SK-N-SH treated with all-trans-retinoic acid at 6 μM for 48 hours (cell line): ENCODE data around the gene SLC7A1.
A peak's percentile ranks its signal among the peaks of the same experiment; 100 is the strongest.

ENCODE experiments used
- ATAC-seq: fragments of 200-7000 bp; cut with Tn5 transposase; 3 replicates; pipeline ENCODE4 v1.9.1; 2020; ENCODE audit warnings: mild to moderate bottlenecking, moderate library complexity
- ARNTL ChIP-seq: fragments of 450-650 bp; formaldehyde crosslinking; IDR thresholded peaks from 2 replicates; pipeline ENCODE4 v1.5.0; 2020; ENCODE audit warnings: low read depth, mild to moderate bottlenecking, moderate library complexity, borderline replicate concordance
- BACH2 ChIP-seq: fragments of 250-450 bp; sonication (Bioruptor Pico); IDR thresholded peaks from 2 replicates; pipeline ENCODE4 v1.9.0; 2021; ENCODE audit warnings: mild to moderate bottlenecking, borderline replicate concordance
- CSDC2 ChIP-seq: fragments of 250-450 bp; sonication (Bioruptor Pico); IDR thresholded peaks from 2 replicates; pipeline ENCODE4 v1.5.0; 2020; ENCODE audit warnings: mild to moderate bottlenecking, moderate library complexity
- ESRRG ChIP-seq: fragments of 250-450 bp; sonication (Bioruptor Pico); IDR thresholded peaks from 2 replicates; pipeline ENCODE4 v1.6.1; 2021; ENCODE audit warnings: mild to moderate bottlenecking
- GLIS3 ChIP-seq: fragments of 250-450 bp; sonication (Bioruptor Pico); IDR thresholded peaks from 2 replicates; pipeline ENCODE4 v1.5.0; 2020; ENCODE audit warnings: mild to moderate bottlenecking, moderate library complexity
- ISL1 ChIP-seq: fragments of 250-450 bp; sonication (Bioruptor Pico); IDR thresholded peaks from 2 replicates; pipeline ENCODE4 v2.1.2; 2022; ENCODE audit warnings: mild to moderate bottlenecking, moderate library complexity
- OSR1 ChIP-seq: fragments of 250-450 bp; sonication (Bioruptor Pico); IDR thresholded peaks from 2 replicates; pipeline ENCODE4 v1.8.0; 2022; ENCODE audit warnings: moderate library complexity, mild to moderate bottlenecking, inconsistent platforms
- PPARA ChIP-seq: fragments of 250-450 bp; sonication (Bioruptor Pico); IDR thresholded peaks from 2 replicates; pipeline ENCODE4 v1.5.0; 2020; ENCODE audit warnings: mild to moderate bottlenecking, borderline replicate concordance
- SNAI2 ChIP-seq: fragments of 250-450 bp; sonication (Bioruptor Pico); IDR thresholded peaks from 2 replicates; pipeline ENCODE4 v1.5.0; 2020; ENCODE audit warnings: mild to moderate bottlenecking, moderate library complexity
- TCF4 ChIP-seq: fragments of 250-450 bp; sonication (Bioruptor Pico); IDR thresholded peaks from 2 replicates; pipeline ENCODE4 v1.8.0; 2021; ENCODE audit warnings: mild to moderate bottlenecking, moderate library complexity, borderline replicate concordance
- TOX ChIP-seq: fragments of 250-450 bp; sonication (Bioruptor Pico); IDR thresholded peaks from 2 replicates; pipeline ENCODE4 v1.8.0; 2021; ENCODE audit warnings: mild to moderate bottlenecking, moderate library complexity, borderline replicate concordance
- ZC3H10 ChIP-seq: fragments of 250-450 bp; sonication (Bioruptor Pico); IDR thresholded peaks from 2 replicates; pipeline ENCODE4 v1.5.1; 2021; ENCODE audit warnings: mild to moderate bottlenecking, moderate library complexity
- ZFP3 ChIP-seq: fragments of 250-450 bp; sonication (Bioruptor Pico); IDR thresholded peaks from 2 replicates; pipeline ENCODE4 v1.5.0; 2020; ENCODE audit warnings: mild to moderate bottlenecking, moderate library complexity
- ZFP30 ChIP-seq: fragments of 450-650 bp; formaldehyde crosslinking; IDR thresholded peaks from 2 replicates; pipeline ENCODE4 v1.5.0; 2022; ENCODE audit warnings: mild to moderate bottlenecking, moderate library complexity
- ZNF565 ChIP-seq: fragments of 450-650 bp; formaldehyde crosslinking; conservative IDR thresholded peaks from 2 replicates; pipeline ENCODE4 v1.5.0; 2020; ENCODE audit warnings: low read depth, mild to moderate bottlenecking, moderate library complexity
- ZNF70 ChIP-seq: fragments of 450-650 bp; formaldehyde crosslinking; IDR thresholded peaks from 2 replicates; pipeline ENCODE4 v1.5.0; 2020; ENCODE audit warnings: mild to moderate bottlenecking, moderate library complexity
- TF ChIP-seq, protein P1 (sequence below): fragments of 250-450 bp; sonication (Bioruptor Pico); IDR thresholded peaks from 2 replicates; pipeline ENCODE4 v1.5.1; 2020; ENCODE audit warnings: low read depth, mild to moderate bottlenecking, moderate library complexity
- TF ChIP-seq, protein P2 (sequence below): fragments of 250-450 bp; sonication (Bioruptor Pico); IDR thresholded peaks from 2 replicates; pipeline ENCODE4 v1.8.0; 2020; ENCODE audit warnings: mild to moderate bottlenecking, moderate library complexity, borderline replicate concordance
- TF ChIP-seq, protein P3 (sequence below): fragments of 250-450 bp; sonication (Bioruptor Pico); IDR thresholded peaks from 2 replicates; pipeline ENCODE4 v1.5.0; 2020; ENCODE audit warnings: mild to moderate bottlenecking, moderate library complexity

The SLC7A1 gene

DNA sequence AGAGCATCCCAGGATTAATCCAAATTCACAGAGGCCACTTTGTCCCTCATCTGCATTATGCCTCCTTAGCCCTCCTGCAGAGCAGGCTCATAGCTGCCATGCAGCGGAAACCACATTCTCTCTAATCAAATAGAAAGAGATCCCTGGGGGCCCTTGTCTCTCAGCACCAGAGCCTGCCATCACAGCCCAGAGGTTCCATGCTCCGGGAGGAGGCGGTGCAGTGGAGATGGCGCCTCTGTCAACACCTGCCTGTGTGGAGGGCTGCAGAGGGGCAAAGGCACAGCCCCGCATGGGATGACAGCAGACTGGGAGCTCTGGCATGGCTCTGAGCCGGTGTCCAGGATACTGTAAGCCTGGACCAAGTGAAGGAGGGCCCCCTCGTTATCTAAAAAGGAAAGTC is 111.3 kb downstream of the SLC7A1 start:
- ATAC-seq, result peak; percentile 26; the same call in 1 of the 3 replicates
- TF ChIP-seq ZFP3 (CRISPR knock-in tag) (no peak), ZNF70 (CRISPR knock-in tag) (no peak)
- TF ChIP-seq, protein P1, sequence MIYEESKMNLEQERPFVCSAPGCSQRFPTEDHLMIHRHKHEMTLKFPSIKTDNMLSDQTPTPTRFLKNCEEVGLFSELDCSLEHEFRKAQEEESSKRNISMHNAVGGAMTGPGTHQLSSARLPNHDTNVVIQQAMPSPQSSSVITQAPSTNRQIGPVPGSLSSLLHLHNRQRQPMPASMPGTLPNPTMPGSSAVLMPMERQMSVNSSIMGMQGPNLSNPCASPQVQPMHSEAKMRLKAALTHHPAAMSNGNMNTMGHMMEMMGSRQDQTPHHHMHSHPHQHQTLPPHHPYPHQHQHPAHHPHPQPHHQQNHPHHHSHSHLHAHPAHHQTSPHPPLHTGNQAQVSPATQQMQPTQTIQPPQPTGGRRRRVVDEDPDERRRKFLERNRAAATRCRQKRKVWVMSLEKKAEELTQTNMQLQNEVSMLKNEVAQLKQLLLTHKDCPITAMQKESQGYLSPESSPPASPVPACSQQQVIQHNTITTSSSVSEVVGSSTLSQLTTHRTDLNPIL (CRISPR knock-in tag), result no peak
- TF ChIP-seq, protein P2, sequence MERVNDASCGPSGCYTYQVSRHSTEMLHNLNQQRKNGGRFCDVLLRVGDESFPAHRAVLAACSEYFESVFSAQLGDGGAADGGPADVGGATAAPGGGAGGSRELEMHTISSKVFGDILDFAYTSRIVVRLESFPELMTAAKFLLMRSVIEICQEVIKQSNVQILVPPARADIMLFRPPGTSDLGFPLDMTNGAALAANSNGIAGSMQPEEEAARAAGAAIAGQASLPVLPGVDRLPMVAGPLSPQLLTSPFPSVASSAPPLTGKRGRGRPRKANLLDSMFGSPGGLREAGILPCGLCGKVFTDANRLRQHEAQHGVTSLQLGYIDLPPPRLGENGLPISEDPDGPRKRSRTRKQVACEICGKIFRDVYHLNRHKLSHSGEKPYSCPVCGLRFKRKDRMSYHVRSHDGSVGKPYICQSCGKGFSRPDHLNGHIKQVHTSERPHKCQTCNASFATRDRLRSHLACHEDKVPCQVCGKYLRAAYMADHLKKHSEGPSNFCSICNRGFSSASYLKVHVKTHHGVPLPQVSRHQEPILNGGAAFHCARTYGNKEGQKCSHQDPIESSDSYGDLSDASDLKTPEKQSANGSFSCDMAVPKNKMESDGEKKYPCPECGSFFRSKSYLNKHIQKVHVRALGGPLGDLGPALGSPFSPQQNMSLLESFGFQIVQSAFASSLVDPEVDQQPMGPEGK, result no peak

DNA sequence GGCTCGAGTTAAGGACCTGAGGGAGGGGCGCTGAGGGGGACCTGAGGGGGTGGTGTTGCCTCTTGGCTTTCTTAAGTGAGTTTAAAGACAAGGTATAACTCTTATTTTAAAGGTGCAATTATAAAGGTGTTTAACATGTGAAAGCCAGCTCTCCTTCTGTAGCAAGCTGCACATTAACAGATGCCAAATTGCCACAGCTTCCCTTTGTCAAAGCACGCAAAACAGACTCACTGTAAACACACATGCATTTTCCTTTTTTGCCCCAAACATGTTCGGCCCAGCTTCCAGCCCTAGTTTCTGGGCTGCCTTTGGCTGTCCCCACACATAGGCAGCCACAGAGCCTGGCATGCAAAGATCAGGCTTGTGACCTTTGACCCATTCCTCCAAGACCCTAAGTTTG is 111.9 kb downstream of the SLC7A1 start:
- no peak for TF ChIP-seq SNAI2
- TF ChIP-seq ZFP3 (CRISPR knock-in tag), result no peak
- TF ChIP-seq TOX (CRISPR knock-in tag), result no peak
- TF ChIP-seq OSR1 (CRISPR knock-in tag), result no peak
- TF ChIP-seq, protein P1 (CRISPR knock-in tag), result no peak
- TF ChIP-seq BACH2 (CRISPR knock-in tag), result no peak
- TF ChIP-seq ESRRG (CRISPR knock-in tag), result no peak
- no peak for TF ChIP-seq ARNTL (CRISPR knock-in tag)
- no peak for TF ChIP-seq CSDC2 (CRISPR knock-in tag)
- no peak for TF ChIP-seq ZNF70 (CRISPR knock-in tag)
- TF ChIP-seq ZC3H10, result no peak
- no peak for TF ChIP-seq ISL1 (CRISPR knock-in tag)
- TF ChIP-seq ZFP30 (CRISPR knock-in tag), result no peak
- ATAC-seq, result no peak

DNA sequence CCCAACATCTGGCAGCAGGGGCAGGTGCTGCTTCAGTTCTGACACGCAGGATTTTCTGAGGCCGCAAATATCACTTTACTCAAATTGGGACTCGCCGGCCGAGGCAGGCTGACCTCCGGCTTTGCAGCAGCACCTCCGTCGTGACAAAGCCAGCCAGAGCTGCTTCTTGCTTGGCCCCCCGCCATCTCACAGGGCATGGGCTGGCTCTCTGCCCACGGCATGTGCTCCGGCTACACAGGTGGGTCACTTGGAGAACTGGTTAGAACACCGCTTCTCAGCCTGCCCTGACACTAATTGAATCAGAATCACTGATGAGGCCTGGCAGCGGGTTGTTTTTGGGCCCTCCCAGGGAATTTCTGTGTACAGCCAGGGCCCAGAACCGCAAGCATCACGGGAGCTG is 112.3 kb downstream of the SLC7A1 start:
- TF ChIP-seq ISL1 (CRISPR knock-in tag) (no peak), ESRRG (CRISPR knock-in tag) (no peak), ZNF565 (CRISPR knock-in tag) (no peak), CSDC2 (CRISPR knock-in tag) (no peak), BACH2 (CRISPR knock-in tag) (no peak), ZFP30 (CRISPR knock-in tag) (no peak), GLIS3 (CRISPR knock-in tag) (no peak), ZNF70 (CRISPR knock-in tag) (no peak), TCF4 (CRISPR knock-in tag) (no peak)
- TF ChIP-seq, protein P3, sequence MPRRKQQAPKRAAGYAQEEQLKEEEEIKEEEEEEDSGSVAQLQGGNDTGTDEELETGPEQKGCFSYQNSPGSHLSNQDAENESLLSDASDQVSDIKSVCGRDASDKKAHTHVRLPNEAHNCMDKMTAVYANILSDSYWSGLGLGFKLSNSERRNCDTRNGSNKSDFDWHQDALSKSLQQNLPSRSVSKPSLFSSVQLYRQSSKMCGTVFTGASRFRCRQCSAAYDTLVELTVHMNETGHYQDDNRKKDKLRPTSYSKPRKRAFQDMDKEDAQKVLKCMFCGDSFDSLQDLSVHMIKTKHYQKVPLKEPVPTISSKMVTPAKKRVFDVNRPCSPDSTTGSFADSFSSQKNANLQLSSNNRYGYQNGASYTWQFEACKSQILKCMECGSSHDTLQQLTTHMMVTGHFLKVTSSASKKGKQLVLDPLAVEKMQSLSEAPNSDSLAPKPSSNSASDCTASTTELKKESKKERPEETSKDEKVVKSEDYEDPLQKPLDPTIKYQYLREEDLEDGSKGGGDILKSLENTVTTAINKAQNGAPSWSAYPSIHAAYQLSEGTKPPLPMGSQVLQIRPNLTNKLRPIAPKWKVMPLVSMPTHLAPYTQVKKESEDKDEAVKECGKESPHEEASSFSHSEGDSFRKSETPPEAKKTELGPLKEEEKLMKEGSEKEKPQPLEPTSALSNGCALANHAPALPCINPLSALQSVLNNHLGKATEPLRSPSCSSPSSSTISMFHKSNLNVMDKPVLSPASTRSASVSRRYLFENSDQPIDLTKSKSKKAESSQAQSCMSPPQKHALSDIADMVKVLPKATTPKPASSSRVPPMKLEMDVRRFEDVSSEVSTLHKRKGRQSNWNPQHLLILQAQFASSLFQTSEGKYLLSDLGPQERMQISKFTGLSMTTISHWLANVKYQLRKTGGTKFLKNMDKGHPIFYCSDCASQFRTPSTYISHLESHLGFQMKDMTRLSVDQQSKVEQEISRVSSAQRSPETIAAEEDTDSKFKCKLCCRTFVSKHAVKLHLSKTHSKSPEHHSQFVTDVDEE, result no peak
- TF ChIP-seq, protein P1 (CRISPR knock-in tag), result no peak
- TF ChIP-seq, all 23 proteins: peak for 0
- ATAC-seq, result no peak

DNA sequence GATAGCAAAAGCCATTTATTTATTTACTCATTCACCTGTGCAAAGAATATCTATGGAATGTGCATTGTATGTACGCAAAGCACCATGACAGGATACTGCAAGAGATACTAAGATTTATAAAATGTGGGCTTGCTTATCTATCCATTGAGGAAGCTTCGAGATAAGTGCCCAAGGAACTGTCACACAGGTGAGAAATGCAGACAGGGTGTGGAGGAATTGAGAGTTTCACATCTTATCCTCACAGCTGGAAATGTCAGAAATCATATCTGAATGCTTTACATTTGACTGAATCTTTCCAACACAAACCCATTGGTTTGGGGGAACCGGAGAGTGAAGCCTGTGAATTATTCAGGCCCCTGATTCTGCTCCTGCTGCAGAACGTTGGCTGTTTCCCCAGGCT is 113.0 kb downstream of the SLC7A1 start:
- no peak for TF ChIP-seq SNAI2
- no peak for TF ChIP-seq TCF4 (CRISPR knock-in tag)
- TF ChIP-seq BACH2 (CRISPR knock-in tag), result no peak
- TF ChIP-seq ZC3H10, result no peak
- no peak for TF ChIP-seq CSDC2 (CRISPR knock-in tag)
- no peak for TF ChIP-seq ISL1 (CRISPR knock-in tag)
- TF ChIP-seq OSR1 (CRISPR knock-in tag), result no peak
- no peak for TF ChIP-seq ZNF70 (CRISPR knock-in tag)
- TF ChIP-seq ARNTL (CRISPR knock-in tag), result no peak
- no peak for TF ChIP-seq ZFP30 (CRISPR knock-in tag)
- TF ChIP-seq, protein P2, result no peak
- no peak for TF ChIP-seq GLIS3 (CRISPR knock-in tag)
- TF ChIP-seq PPARA, result no peak
- TF ChIP-seq, protein P1 (CRISPR knock-in tag), result no peak
- ATAC-seq, result no peak
